K562 (cell line): ENCODE results near the gene USP5. TPM values are rescaled to one million over a fixed set of nuclear protein-coding genes. Genes with fewer than 3 reads are reported as not detected.

Experiments
- ADNP ChIP-seq: fragments of 200-800 bp; sonication (Bioruptor generic); IDR thresholded peaks from 2 replicates; pipeline ENCODE4 v1.6.1; 2016; ENCODE audit warnings: missing genetic modification characterization, missing compliant biosample characterization
- CXXC5 ChIP-seq: fragments of 250-450 bp; sonication (Bioruptor Pico); IDR thresholded peaks from 2 replicates; pipeline ENCODE4 v1.8.0; 2022; ENCODE audit warnings: inconsistent platforms, mild to moderate bottlenecking, moderate library complexity
- DNMT1 ChIP-seq: fragments of 450-650 bp; IDR thresholded peaks from 2 replicates; pipeline ENCODE4 v1.6.1; 2016; ENCODE audit warnings: antibody characterized with exemption, mild to moderate bottlenecking
- E4F1 ChIP-seq: fragments of 250-450 bp; sonication (Bioruptor Pico); IDR thresholded peaks from 2 replicates; pipeline ENCODE4 v1.5.0; 2021; ENCODE audit warnings: mild to moderate bottlenecking, borderline replicate concordance
- HDAC1 ChIP-seq, 2 experiments: fragments of 450-650 bp; IDR thresholded peaks; 2 replicates each; pipeline ENCODE4 v1.6.1; 2016 to 2017; ENCODE audit warnings: inconsistent platforms in 1 of 2, mild to moderate bottlenecking in 1 of 2, moderate library complexity in 1 of 2
- HIVEP1 ChIP-seq: fragments of 250-450 bp; sonication (Bioruptor Pico); IDR thresholded peaks from 2 replicates; pipeline ENCODE4 v1.4.0; 2020; ENCODE audit warnings: mild to moderate bottlenecking
- ILF3 ChIP-seq: fragments of 450-650 bp; IDR thresholded peaks from 2 replicates; pipeline ENCODE4 v1.6.1; 2018; ENCODE audit warnings: antibody characterized with exemption, mild to moderate bottlenecking, moderate library complexity, borderline replicate concordance
- JUNB ChIP-seq: fragments of 450-650 bp; formaldehyde crosslinking; conservative IDR thresholded peaks from 2 replicates; pipeline ENCODE4 v1.4.0; 2020; ENCODE audit warnings: mild to moderate bottlenecking
- JUND ChIP-seq, 2 experiments: IDR thresholded peaks; 2 replicates in 1 of 2; 3 replicates in 1 of 2; pipeline ENCODE4 v1.6.1; 2011; ENCODE audit warnings: borderline replicate concordance in 2 of 2, low read depth in 2 of 2, low read length in 2 of 2, improper control_type of control experiment in 1 of 2, missing biosample characterization in 1 of 2, missing genetic modification characterization in 1 of 2, missing genetic modification reagents in 1 of 2
- LARP7 ChIP-seq: fragments of 450-650 bp; IDR thresholded peaks from 2 replicates; pipeline ENCODE4 v1.6.1; 2016
- LEF1 ChIP-seq: fragments of 450-650 bp; IDR thresholded peaks from 2 replicates; pipeline ENCODE4 v1.6.1; 2016; ENCODE audit warnings: mild to moderate bottlenecking
- MAZ ChIP-seq, 2 experiments: fragments of 450-650 bp in 1 of 2; sonication (generic) in 1 of 2; formaldehyde crosslinking; IDR thresholded peaks in 1 of 2; conservative IDR thresholded peaks in 1 of 2; 2 replicates each; pipeline versions ENCODE4 v1.4.0 to v1.5.0; 2020; ENCODE audit warnings: mild to moderate bottlenecking in 1 of 2, missing genetic modification reagents in 1 of 2
- ZBTB1 ChIP-seq: sonication (generic); formaldehyde crosslinking; IDR thresholded peaks from 2 replicates; pipeline ENCODE4 v1.8.1; 2023; ENCODE audit warnings: missing genetic modification reagents, low read depth, mild to moderate bottlenecking, borderline replicate concordance
- ZBTB8A ChIP-seq: fragments of 450-650 bp; IDR thresholded peaks from 2 replicates; pipeline ENCODE4 v1.6.1; 2018; ENCODE audit warnings: mild to moderate bottlenecking, moderate library complexity; ENCODE audit not compliant: partially characterized antibody
- ZNF277 ChIP-seq: fragments of 250-450 bp; sonication (Bioruptor Pico); IDR thresholded peaks from 2 replicates; pipeline ENCODE4 v1.8.0; 2022; ENCODE audit warnings: inconsistent platforms, mild to moderate bottlenecking, moderate library complexity, borderline replicate concordance
- ZNF449 ChIP-seq: fragments of 250-450 bp; sonication (Bioruptor Pico); IDR thresholded peaks from 2 replicates; pipeline ENCODE4 v1.8.0; 2022; ENCODE audit warnings: moderate library complexity, mild to moderate bottlenecking, inconsistent platforms
- ZNF507 ChIP-seq: conservative IDR thresholded peaks from 2 replicates; pipeline ENCODE4 v1.6.1; 2017; ENCODE audit warnings: missing genetic modification characterization, missing compliant biosample characterization
- ZNF707 ChIP-seq: fragments of 250-450 bp; sonication (Bioruptor Pico); conservative IDR thresholded peaks from 2 replicates; pipeline ENCODE4 v1.8.0; 2022; ENCODE audit warnings: inconsistent platforms, mild to moderate bottlenecking, moderate library complexity
- polyA plus RNA-seq, 8 experiments: library from polyadenylated mRNA; depleted of rRNA in 4 of 8; stranded (reverse) in 5 of 8; unstranded in 3 of 8; fragments of >200 nt; fragmentation: Nextera tagmentation in 2 of 8; fragmentation: Illumina TruSeq in 1 of 8; extraction: Ambion mirVana in 2 of 8; extraction: Trizol in 1 of 8; gene quantifications; 2 replicates each; pipeline versions ENCODE4 v1.2.1 to v1.2.3, GENCODE V29; 2011 to 2014; ENCODE audit warnings: inconsistent platforms in 1 of 8, missing spikeins in 1 of 8
- total RNA-seq, 7 experiments: library from RNA; depleted of rRNA in 6 of 7; stranded (reverse); fragments of >200 nt in 6 of 7; fragmentation: Illumina TruSeq in 2 of 7; extraction: Trizol in 2 of 7; gene quantifications; 2 replicates each; pipeline versions ENCODE4 v1.2.1 to v1.2.3, GENCODE V29; 2011 to 2021; ENCODE audit warnings: low replicate concordance in 1 of 7
- TF ChIP-seq, protein P1 (sequence below): fragments of 250-450 bp; sonication (Bioruptor Pico); IDR thresholded peaks from 2 replicates; pipeline ENCODE4 v1.4.0; 2020; ENCODE audit warnings: mild to moderate bottlenecking, moderate library complexity

USP5 gene
- total and polyA plus RNA-seq, 9 of the 15 experiments (the other 6 are each of a cell fraction or from before 2014, with no cell fraction given), result 1.4 to 107 (median 48.6) TPM

GRCh38 chr12:6851921-6852650 is at the start of gene USP5 (continued):
- TF ChIP-seq, protein P1, sequence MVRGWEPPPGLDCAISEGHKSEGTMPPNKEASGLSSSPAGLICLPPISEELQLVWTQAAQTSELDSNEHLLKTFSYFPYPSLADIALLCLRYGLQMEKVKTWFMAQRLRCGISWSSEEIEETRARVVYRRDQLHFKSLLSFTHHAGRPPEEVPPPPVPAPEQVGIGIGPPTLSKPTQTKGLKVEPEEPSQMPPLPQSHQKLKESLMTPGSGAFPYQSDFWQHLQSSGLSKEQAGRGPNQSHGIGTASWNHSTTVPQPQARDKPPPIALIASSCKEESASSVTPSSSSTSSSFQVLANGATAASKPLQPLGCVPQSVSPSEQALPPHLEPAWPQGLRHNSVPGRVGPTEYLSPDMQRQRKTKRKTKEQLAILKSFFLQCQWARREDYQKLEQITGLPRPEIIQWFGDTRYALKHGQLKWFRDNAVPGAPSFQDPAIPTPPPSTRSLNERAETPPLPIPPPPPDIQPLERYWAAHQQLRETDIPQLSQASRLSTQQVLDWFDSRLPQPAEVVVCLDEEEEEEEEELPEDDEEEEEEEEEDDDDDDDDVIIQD (CRISPR knock-in tag), result 0 out of 2 replicates have a peak, but pooled peaks have one; percentile 28
- TF ChIP-seq ZBTB8A, result no peak
- TF ChIP-seq ZNF277 (CRISPR knock-in tag), result no peak
- TF ChIP-seq HIVEP1 (CRISPR knock-in tag), result 0 out of 2 replicates have a peak, but pooled peaks have one; percentile 37
- no peak; the same call in 1 of the 2 replicates for TF ChIP-seq JUND (IDR thresholded peaks at IDR 0.05; ENCODE audit: borderline replicate concordance, low read depth, low read length)
- peak; percentile 43; the same call in 2 of the 3 replicates for TF ChIP-seq JUND (tag; IDR thresholded peaks at IDR 0.05; ENCODE audit: borderline replicate concordance, low read depth, low read length)
- TF ChIP-seq E4F1 (CRISPR knock-in tag), result no peak
- no peak for TF ChIP-seq LARP7
- no peak for TF ChIP-seq JUNB (CRISPR knock-in tag)
- no peak for TF ChIP-seq ZNF507 (tag)
- TF ChIP-seq HDAC1 (IDR thresholded peaks at IDR 0.05), result peak in 1 of 2 experiments; percentile 68; a peak in 2 of 4 replicates
- TF ChIP-seq ILF3, result no peak
- no peak for TF ChIP-seq DNMT1
- TF ChIP-seq ZBTB1 (CRISPR knock-in tag), result no peak
- TF ChIP-seq ZNF707 (CRISPR knock-in tag), result no peak
- peak; percentile 89 for TF ChIP-seq CXXC5 (CRISPR knock-in tag)
- no peak for TF ChIP-seq ADNP (tag)
- TF ChIP-seq LEF1, result no peak
- 0 out of 2 replicates have a peak, but pooled peaks have one; percentile 48 for TF ChIP-seq ZNF449 (CRISPR knock-in tag)
- peak; percentile 66 to 98 for TF ChIP-seq MAZ (CRISPR knock-in tag; conservative IDR thresholded peaks at IDR 0.05 in 1 of 2, IDR thresholded peaks at IDR 0.05 in 1 of 2)
